Skin of body (tissue), 2 donors: ENCODE data around the gene NFKBIB. TPM values are rescaled to one million over a fixed set of nuclear protein-coding genes. Genes with fewer than 3 reads are reported as not detected.
A peak's percentile ranks its signal among the peaks of the same experiment; 100 is the strongest.
"Not testable (repeated sequence)": the region's sequence is repeated elsewhere in the genome, so short reads cannot be mapped to it uniquely, and the experiment has no call there.

Experiments
- DNase-seq: peaks from one replicate; lab custom pipeline; 2025; lab: John Stamatoyannopoulos, UW
- total RNA-seq: library from RNA; depleted of rRNA; stranded (reverse); fragments of >200 nt; gene quantifications from one replicate; pipeline ENCODE4 v1.2.3, GENCODE V29; 2014

Gene NFKBIB
- total RNA-seq, 1 donor from 2014 or later: 5.0 TPM

- no peak for DNase-seq
Observed at GRCh38 chr19:38875656-38876395, 23.9 kb upstream of the NFKBIB start.

GRCh38 chr19:38877781-38878574, 21.8 kb upstream of the NFKBIB start, which contains the start of gene RINL:
Gene RINL (minus strand): TSS chr19:38878275. CDS start chr19:38876742, 1,533 bp downstream.
- DNase-seq: no peak

- no peak for DNase-seq
Observed at GRCh38 chr19:38878575-38879399, 21.0 kb upstream of the NFKBIB start.

GRCh38 chr19:38879400-38879751, 20.4 kb upstream of the NFKBIB start:
- no peak for DNase-seq

- no peak for DNase-seq
Observed at GRCh38 chr19:38880076-38880881, 19.5 kb upstream of the NFKBIB start.

GRCh38 chr19:38880882-38881609, 18.7 kb upstream of the NFKBIB start:
- DNase-seq: no peak

- no peak for DNase-seq
Observed at GRCh38 chr19:38883286-38883685, 16.5 kb upstream of the NFKBIB start.

- not testable (repeated sequence) for DNase-seq
Observed at GRCh38 chr19:38884691-38885090, 15.1 kb upstream of the NFKBIB start.

GRCh38 chr19:38888876-38889275, 10.9 kb upstream of the NFKBIB start:
- no peak for DNase-seq

- DNase-seq: no peak
Observed at GRCh38 chr19:38889803-38890202, 10.0 kb upstream of the NFKBIB start.

GRCh38 chr19:38890686-38891085, 9.1 kb upstream of the NFKBIB start:
- no peak for DNase-seq

- no peak for DNase-seq
Observed at GRCh38 chr19:38891771-38892170, 8.0 kb upstream of the NFKBIB start.

- no peak for DNase-seq
Observed at GRCh38 chr19:38892841-38893240, 6.9 kb upstream of the NFKBIB start.

- no peak for DNase-seq
Observed at GRCh38 chr19:38893341-38893771, 6.4 kb upstream of the NFKBIB start.

- no peak for DNase-seq
Observed at GRCh38 chr19:38894968-38895367, 4.8 kb upstream of the NFKBIB start.

- DNase-seq: no peak
Observed at GRCh38 chr19:38898788-38899446, 852 bp upstream of the NFKBIB start.

- DNase-seq: peak; percentile 74
Observed at GRCh38 chr19:38900202-38900629, 447 bp downstream of the NFKBIB start.

GRCh38 chr19:38900743-38901190, 998 bp downstream of the NFKBIB start:
- no peak for DNase-seq

- no peak for DNase-seq
Observed at GRCh38 chr19:38901683-38902082, 1.9 kb downstream of the NFKBIB start.
